ENCODE data around the gene TMEM147.
"Not testable (repeated sequence)": the region's sequence is repeated elsewhere in the genome, so short reads cannot be mapped to it uniquely, and the experiment has no call there.

The TMEM147 gene

GRCh38 chr19:35565016-35565856, 19.8 kb downstream of the TMEM147 start:
- DNase-seq, result no peak

GRCh38 chr19:35566738-35567137, 21.3 kb downstream of the TMEM147 start:
- no peak for DNase-seq

DNA sequence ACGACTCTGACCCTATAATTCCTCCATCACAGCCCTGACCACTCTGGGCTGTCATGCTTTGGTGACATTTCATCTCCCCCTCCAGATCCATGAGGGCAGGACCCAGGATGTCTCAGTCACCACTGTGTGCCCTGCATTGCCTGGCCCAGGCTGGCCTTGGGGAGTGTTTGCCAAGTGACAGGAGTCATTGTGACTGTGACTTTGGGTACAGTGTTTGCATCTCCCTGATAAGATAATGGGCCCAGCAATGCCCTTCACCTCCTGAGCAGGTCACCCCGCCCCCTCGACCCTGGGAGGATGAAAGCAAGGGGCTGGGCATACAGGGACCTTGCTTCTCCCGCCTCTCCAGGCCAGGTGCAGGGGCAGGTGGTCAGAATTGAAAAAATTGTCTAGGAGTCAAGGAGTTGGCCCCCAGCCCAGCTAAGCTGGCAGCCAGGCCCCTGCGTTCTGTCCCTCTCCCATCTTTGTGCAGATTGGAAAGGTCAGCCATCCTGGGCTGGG, 23.9 kb downstream of the TMEM147 start:
- no peak for DNase-seq

GRCh38 chr19:35571406-35571965, 26.1 kb downstream of the TMEM147 start:
- no peak for DNase-seq

DNA sequence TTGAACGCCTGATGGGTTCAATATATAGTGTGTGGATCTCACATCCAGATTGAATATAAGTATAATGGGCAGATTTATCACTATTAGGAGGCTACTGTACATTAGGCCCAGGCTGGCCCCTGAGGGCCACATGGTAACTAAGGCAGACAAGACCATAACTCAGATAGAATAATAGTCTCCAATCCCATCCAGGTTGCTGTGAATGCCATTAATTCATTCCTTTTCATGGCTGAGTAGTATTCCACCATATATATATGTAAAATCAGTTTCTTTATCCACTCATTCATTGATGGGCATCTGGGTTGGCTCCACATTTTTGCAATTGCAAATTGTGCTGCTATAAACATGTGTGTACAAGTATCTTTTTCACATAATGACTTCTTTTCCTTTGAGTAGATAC, 32.5 kb downstream of the TMEM147 start:
- DNase-seq, result no peak

DNA sequence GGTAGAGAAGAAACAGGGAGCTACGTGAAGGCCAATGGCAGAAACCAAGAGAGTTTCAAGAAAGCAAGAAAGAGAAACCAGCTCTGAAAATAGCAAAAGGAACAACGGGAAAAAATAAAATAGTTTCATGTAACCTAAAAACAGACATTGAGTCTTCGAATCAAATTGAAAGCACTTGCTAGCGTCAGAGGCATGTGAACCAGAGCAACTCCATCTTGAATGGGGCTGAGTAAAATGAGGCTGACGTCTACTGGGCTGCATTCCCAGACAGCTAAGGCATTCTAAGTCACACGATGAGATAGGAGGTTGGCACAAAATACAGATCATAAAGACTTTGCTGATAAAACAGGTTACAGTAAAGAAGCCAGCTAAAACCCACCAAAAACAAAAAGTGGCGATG, 33.3 kb downstream of the TMEM147 start:
- DNase-seq, result no peak

DNA sequence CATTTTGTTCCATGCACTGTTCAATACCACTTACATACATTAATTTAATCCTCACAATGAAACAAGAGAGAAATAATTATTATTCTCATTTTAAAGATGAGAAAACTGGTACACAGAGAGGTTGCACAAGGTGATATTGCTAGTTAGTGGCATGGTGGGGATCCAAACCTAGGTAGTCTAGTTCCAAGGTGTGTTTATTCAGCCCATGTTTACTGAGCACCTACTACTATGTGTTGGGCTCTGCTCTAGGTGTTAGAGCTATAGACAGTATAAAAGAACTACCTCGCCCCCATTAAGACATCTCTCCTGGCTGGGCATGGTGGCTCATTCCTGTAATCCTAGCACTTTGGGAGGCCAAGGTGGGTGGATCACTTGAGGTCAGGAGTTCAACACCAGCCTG, 37.3 kb downstream of the TMEM147 start:
- no peak for DNase-seq

- no peak for DNase-seq
These were observed 40.4 kb downstream of the TMEM147 start, which contains the start of gene PMIS2 for GRCh38 chr19:35585848-35586247. TSS of gene PMIS2 (plus strand) at chr19:35586173. CDS start at chr19:35586260, 87 bp downstream.

DNA sequence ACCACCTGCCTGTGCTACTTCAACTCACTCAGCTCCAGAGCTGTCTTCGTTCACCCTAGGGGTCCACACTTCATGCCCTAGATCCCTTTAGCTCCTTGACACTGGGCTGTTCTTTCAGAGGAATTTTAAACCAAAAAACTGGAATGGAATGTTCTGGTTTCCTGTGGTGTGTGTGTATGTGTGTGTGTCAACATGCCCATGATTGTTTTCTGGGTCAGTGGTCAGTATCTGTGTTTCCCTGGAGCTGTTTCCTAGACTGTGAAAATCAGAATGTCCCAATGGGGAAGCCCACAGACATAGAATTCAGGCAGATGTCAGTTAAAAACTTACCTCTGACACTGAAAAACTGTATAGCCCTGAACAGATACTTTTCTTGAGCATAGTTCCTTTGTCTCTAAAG, 41.9 kb downstream of the TMEM147 start:
- DNase-seq, result no peak

GRCh38 chr19:35590875-35591274, 45.4 kb downstream of the TMEM147 start:
- no peak for DNase-seq

DNA sequence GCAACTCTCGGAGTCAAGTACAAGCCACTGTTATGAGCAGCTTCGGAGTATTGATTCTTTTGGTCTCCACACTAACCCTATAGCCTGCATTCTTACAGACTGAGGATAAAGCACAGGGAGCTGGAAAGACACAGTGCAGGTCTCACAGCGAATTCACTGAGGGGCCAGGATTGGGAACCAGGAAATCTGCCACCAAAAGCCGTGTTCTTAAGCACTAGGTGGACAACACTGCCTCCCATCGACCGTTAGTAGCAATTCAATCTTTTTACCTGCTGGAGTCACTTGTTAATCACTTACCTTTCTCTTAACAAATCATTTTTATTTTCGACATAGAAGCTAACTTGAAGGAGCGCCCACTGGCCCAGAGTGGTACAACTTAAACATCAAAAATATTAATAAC, 46.8 kb downstream of the TMEM147 start:
- DNase-seq, result no peak

- DNase-seq, result not testable (repeated sequence)
These were observed 49.6 kb downstream of the TMEM147 start for GRCh38 chr19:35595026-35595425.

- DNase-seq, result no peak
These were observed 50.5 kb downstream of the TMEM147 start for GRCh38 chr19:35595928-35596327.

GRCh38 chr19:35596366-35596999, 51.1 kb downstream of the TMEM147 start:
- DNase-seq, result no peak

Measured in activated CD4-positive, CD25-positive, alpha-beta regulatory T cell treated with anti-CD3 and anti-CD28 coated beads, Interleukin-2, amount 50 U/mL, for 72 hours (primary cell).